Posterior vena cava (tissue), 2 donors: Measurements from ENCODE around the gene PCDH11X. TPM values are rescaled to one million over a fixed set of nuclear protein-coding genes. Genes with fewer than 3 reads are reported as not detected.
"Not testable (repeated sequence)": the region's sequence is repeated elsewhere in the genome, so short reads cannot be mapped to it uniquely, and the experiment has no call there.

Source experiments
- DNase-seq: peaks from one replicate; pipeline ENCODE4 v3.0.0-alpha.2; 2020; ENCODE audit warnings: low spot score
- intact Hi-C, 2 donors: fragments of 100-400 bp; cut with DNase I; formaldehyde crosslinking; loops; one replicate each; pipeline versions ENCODE4 v1.14.1 to v1.14.2; 2022 to 2023
- long read RNA-seq, 2 donors: library from polyadenylated mRNA; unstranded; transcript quantifications; one replicate each; pipeline ENCODE4 v2.0.0, GENCODE V29; 2020 to 2021
- total RNA-seq, 2 donors: library from RNA; stranded (reverse); fragmentation: NEBNext Ultra II Directional; extraction: Animal tissue kit (Norgen Biotek cat#: 25700); gene quantifications; one replicate each; pipeline ENCODE4 v1.2.1, GENCODE V29; 2021
- donor health status: DM: yes; HTN: yes; CAD: no.
- donor health status: DM: yes; HTN: yes; CAD: no.

The PCDH11X gene, protein sequence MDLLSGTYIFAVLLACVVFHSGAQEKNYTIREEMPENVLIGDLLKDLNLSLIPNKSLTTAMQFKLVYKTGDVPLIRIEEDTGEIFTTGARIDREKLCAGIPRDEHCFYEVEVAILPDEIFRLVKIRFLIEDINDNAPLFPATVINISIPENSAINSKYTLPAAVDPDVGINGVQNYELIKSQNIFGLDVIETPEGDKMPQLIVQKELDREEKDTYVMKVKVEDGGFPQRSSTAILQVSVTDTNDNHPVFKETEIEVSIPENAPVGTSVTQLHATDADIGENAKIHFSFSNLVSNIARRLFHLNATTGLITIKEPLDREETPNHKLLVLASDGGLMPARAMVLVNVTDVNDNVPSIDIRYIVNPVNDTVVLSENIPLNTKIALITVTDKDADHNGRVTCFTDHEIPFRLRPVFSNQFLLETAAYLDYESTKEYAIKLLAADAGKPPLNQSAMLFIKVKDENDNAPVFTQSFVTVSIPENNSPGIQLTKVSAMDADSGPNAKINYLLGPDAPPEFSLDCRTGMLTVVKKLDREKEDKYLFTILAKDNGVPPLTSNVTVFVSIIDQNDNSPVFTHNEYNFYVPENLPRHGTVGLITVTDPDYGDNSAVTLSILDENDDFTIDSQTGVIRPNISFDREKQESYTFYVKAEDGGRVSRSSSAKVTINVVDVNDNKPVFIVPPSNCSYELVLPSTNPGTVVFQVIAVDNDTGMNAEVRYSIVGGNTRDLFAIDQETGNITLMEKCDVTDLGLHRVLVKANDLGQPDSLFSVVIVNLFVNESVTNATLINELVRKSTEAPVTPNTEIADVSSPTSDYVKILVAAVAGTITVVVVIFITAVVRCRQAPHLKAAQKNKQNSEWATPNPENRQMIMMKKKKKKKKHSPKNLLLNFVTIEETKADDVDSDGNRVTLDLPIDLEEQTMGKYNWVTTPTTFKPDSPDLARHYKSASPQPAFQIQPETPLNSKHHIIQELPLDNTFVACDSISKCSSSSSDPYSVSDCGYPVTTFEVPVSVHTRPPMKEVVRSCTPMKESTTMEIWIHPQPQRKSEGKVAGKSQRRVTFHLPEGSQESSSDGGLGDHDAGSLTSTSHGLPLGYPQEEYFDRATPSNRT (N-terminal part only)
- under 1 TPM; 0.52 to 0.60 TPM for total RNA-seq
- long read RNA-seq, donor 1: 0 reads
- long read RNA-seq, donor 2, partial matches to known transcripts: 0 of 1 reads
- long read RNA-seq, donor 2, other reads (novel, unspliced or antisense): 1 of 1 reads

GRCh38 chrX:91779135-91779534, at the start of gene PCDH11X:
Gene PCDH11X, plus strand, starts transcription at chrX:91779375. Its CDS starts 56,130 bp downstream, at chrX:91835505.
- intact Hi-C loops, DNase-seq: not testable (repeated sequence)

DNA sequence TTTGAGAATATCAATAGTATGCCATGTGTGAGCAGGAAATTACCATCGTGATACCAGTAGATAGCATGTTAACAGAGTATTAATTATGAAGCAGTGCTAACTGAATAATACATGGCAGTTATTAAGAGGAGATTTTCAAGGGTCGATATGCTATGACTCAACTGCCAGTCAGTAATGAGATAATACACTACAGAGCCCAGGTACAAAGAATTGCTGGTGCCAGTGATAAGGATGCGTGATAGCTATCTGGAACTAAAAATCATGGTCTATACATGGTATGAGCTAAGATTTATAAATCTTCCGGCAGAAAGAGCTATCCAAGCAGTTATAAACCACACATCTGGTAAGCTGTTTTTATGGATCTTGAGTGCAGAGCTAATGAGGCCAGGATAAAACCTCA, 31.7 kb upstream of the PCDH11X start:
- DNase-seq, intact Hi-C loops: not testable (repeated sequence)

- DNase-seq: peak; percentile 70
- intact Hi-C loops: not testable (repeated sequence)
These were observed 26.2 kb upstream of the PCDH11X start for GRCh38 chrX:91753022-91753421.

DNA sequence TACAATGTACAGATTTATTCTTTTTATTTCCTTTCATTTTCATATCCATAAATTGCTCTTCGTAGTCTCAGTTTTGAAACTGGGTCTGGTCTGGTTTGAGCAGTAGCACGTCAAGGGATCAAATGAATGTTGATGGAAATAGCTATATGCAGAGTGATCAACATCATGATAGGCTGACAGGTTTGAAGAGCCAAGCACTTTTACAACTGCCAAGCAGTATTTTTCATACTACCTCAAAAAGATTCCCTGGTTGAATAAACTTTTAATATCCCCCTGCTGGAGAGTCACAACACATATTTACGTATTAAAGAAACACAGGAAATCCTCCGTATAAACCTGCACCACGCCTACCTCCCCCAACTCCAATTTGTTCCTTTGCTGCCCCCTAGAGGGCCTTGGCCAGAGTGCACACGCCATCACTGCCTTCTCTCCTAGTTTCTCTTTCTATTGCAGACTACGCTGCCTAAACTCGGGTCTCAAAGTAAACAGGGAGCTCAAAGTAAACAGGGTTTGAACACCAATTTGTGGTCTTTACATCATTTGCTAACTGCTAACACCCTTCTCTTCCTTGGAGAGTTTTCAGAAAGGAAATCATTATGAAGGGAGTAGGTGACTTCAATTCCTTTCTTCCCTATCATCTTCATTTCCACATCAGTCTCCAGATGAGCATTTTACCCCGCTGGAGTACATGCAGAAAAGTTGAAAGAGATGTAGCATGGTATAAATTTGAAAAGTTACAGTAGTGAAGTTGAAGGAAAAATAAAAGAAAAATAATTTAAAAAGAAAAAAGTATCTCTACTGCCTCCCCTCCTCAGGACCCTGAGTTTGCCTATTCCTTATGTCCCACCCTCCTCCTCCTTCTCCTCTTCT, 8.3 kb upstream of the PCDH11X start:
- intact Hi-C loops, DNase-seq: not testable (repeated sequence)

- intact Hi-C loops, DNase-seq: not testable (repeated sequence)
These were observed 5.2 kb upstream of the PCDH11X start for GRCh38 chrX:91773943-91774342.

DNA sequence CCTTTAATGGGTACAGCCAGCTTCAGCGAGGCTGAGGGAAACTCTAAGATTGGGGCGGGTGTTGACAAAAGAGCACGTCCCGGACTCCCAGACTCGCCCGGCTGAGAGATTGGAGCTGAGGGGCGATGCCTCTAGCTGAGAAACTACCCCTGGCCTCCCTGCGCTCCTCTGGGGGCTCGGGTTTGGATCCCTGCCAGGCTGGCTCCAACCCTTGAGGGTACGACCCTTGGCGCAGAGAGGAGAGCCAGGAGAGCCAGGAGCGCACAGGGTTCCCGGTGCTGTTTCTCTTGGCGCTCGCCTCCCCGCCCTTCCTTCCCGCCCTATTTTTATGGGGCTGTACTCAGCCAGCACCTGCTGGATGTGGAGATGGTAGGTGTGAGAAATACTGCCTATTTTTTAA, 833 bp downstream of the PCDH11X start:
- intact Hi-C loops: not testable (repeated sequence)
- DNase-seq: peak; percentile 66

GRCh38 chrX:91780698-91781097, 1.5 kb downstream of the PCDH11X start:
- DNase-seq, intact Hi-C loops: not testable (repeated sequence)

DNA sequence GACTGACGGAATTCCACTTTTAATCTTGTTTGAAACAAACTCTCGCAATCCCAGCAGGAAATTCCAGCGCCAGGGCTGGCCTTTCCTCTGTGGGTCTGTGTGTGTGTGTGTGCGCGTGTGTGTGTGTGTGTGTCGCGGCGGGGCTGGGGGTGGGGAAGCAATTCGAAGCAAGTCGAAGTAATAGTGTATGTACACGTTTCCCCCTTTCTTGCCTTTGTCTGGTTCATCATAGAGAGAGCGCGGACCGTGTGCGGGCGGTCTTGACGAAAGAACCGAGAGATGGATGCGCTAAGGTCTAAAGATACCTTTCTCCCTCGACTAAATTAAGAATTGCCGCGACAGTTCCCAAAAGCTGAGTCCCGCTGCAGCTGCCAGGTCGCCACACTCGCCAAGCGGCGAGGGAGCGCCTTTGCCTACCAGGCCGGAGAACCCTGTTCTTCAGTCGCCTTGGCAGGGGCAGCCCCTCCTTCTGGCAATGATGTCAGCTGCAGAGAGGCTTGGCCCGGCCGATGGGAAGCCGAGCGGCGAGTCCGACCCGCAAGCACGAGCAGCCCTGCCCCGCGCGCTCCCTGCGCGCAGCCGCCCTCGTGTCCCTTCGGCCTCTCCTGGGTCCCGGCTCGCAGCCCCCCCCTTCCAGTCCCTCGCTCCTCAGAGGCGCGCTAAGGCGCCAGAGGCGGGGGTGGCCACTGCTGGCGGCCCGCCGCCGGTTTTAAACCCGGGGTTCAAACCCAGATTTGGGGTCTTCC, 2.6 kb downstream of the PCDH11X start:
- peak; percentile 60 for DNase-seq

GRCh38 chrX:91782825-91783224, 3.6 kb downstream of the PCDH11X start:
- DNase-seq, intact Hi-C loops: not testable (repeated sequence)

More for the DNA sequence above, 2.6 kb downstream of the PCDH11X start:
- intact Hi-C loops: not testable (repeated sequence)

GRCh38 chrX:91817537-91817936, 38.4 kb downstream of the PCDH11X start:
- DNase-seq, intact Hi-C loops: not testable (repeated sequence)

- intact Hi-C loops, DNase-seq: not testable (repeated sequence)
These were observed 46.1 kb downstream of the PCDH11X start for GRCh38 chrX:91825321-91825720.
